Activated naive CD8-positive, alpha-beta T cell treated with anti-CD3 and anti-CD28 coated beads, Interleukin-2, amount 10 ng/mL, durations not matched to agents 7 days and 5 days (primary cell): Measurements from ENCODE around the gene GRM4. TPM values are rescaled to one million over a fixed set of nuclear protein-coding genes. Genes with fewer than 3 reads are reported as not detected.
"Not testable (repeated sequence)": the region's sequence is repeated elsewhere in the genome, so short reads cannot be mapped to it uniquely, and the experiment has no call there.

Experiments
- ATAC-seq: fragments of 150-1000 bp; cut with Tn5 transposase; one replicate; pipeline ENCODE4 v1.10.0; 2021; ENCODE audit warnings: low read depth, moderate library complexity
- POLR2A ChIA-PET: fragments of 350-600 bp; sonication (Branson Sonifier 250); formaldehyde crosslinking; loops from one replicate; lab custom pipeline; 2021; ENCODE audit warnings: antibody characterized with exemption; lab: Charles Lee
- DNase-seq: peaks from one replicate; pipeline ENCODE4 v3.0.0; 2021
- H3K27ac Mint-ChIP-seq: one replicate; pipeline ENCODE4 v1.8.0; 2022; ENCODE audit warnings: mild to moderate bottlenecking, mixed read lengths
- H3K27me3 Mint-ChIP-seq: one replicate; pipeline ENCODE4 v1.8.0; 2022; ENCODE audit warnings: mild to moderate bottlenecking, moderate library complexity, mixed read lengths
- H3K36me3 Mint-ChIP-seq: one replicate; pipeline ENCODE4 v1.8.0; 2021; ENCODE audit warnings: mild to moderate bottlenecking, mixed read lengths
- H3K4me1 Mint-ChIP-seq: one replicate; pipeline ENCODE4 v1.8.0; 2021; ENCODE audit warnings: mixed read lengths
- H3K4me3 Mint-ChIP-seq: one replicate; pipeline ENCODE4 v1.8.0; 2022; ENCODE audit warnings: mild to moderate bottlenecking, moderate library complexity, mixed read lengths
- H3K9me3 Mint-ChIP-seq: one replicate; pipeline ENCODE4 v1.8.0; 2021; ENCODE audit warnings: mixed read lengths
- total RNA-seq, 2 experiments: library from RNA; stranded (reverse); gene quantifications; one replicate each; pipeline ENCODE4 v1.2.3, GENCODE V29; 2021

GRM4 gene
- total RNA-seq, 2 experiments from 2014 or later, result 0.14 to 0.44 TPM

DNA sequence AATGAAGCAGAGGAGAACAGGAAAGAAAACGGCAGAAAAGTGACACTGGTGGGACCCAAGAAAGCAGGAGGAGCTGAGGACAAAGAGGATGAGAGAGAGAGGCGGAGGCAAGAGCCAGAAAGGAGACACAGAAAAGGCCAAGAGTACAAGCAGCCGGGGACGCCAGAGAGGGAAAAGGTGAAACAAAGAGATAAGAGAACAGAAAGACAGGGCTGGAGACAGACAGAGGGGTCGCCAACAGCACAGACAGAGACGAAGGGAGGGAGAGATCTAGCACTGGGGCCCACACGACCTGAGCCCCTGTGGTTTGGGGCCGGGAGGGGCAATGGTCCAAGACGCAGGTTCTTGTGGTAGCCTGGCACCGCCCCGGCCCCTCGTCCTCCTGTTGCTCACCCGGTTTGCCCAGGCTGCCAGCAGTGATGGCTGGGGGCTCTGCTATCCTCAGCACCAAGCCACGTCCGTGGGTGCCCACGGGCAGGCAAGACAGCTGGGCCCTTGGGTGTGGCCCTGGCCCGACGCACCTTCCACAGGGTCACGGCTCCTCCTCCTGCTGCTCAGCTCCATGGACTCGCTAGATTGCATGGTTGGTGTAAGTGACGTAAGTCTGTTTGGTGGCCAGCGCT, 123.5 kb downstream of the GRM4 start:
- POLR2A ChIA-PET, result no interaction called here

DNA sequence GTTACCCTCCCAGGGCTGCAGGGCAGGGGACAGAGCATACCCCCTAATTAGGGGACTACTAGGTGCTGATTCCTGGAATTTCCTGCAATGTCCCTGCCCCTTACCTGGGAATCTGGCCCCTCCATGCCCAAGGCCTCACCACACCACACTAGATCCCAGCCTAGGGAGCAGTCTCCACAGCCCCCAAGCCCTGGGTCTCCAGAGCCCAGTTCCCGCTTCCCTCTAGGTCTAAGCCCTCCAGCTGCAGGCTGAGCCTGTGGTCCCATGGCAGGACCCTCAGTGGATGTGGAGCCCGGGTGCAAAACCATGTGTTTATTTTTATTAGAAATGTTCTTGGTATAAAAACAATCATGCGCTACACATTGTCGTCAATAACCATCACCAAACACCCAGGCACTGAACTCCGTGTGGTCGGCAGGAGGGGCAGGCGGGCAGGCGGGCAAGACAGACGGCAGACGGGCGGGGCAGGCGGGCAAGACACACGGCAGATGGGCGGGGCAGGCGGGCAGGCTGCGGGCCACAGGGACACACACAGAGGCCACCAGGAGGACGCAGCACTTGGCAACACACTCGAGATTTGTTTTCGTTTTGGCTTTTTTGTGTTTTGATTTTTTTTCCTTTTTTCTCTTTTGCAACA, 124.2 kb downstream of the GRM4 start:
- POLR2A ChIA-PET, result no interaction called here
- DNase-seq (no peak), ATAC-seq (no peak)
- Mint-ChIP-seq H3K27ac (no peak overlapping the region), H3K4me3 (no peak overlapping the region), H3K27me3 (no peaks in the 10 kb centered on the region), H3K36me3 (no peaks in the 10 kb centered on the region), H3K4me1 (no peaks in the 10 kb centered on the region), H3K9me3 (no peaks in the 10 kb centered on the region)

More for the DNA sequence above, 123.5 kb downstream of the GRM4 start:
- Mint-ChIP-seq H3K9me3 (no peaks in the 10 kb centered on the region), H3K27me3 (no peaks in the 10 kb centered on the region), H3K4me3 (no peak overlapping the region), H3K27ac (no peak overlapping the region), H3K4me1 (no peaks in the 10 kb centered on the region), H3K36me3 (no peaks in the 10 kb centered on the region)
- DNase-seq (no peak), ATAC-seq (no peak)

DNA sequence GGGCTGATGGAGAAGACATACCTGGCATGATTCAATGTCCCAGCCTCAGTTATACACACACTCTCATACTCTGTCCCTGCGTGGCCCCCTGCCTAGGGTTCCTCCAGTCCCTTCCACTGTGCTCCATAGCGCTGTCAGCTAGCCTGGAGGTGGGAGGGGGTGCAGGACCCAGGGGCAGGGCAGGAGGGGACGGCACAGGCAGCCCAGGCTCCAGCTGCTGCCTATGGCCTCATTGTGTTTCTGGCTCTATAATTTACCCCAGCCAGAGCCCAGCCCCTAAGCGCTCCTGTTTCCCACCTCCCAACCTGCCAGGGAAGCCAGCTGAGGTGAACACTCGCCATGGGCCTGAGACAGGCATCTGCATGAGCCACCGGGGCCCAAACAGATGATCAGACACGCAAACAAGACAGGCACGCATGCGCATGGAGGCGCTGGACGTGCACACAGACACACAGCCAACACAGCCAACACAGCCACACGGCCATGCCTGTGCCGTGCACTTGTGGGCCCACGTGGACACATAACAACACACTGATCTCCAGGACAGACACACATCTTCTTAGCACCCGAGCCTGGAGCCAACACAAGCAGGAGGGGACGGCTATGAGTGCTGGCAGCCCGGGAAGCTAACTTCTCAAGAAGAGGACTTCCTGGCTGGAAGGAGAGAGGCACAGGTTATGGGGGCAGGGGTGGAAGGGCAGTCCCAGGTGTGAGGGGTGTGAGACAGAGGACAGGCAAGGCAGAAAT, 124.9 kb downstream of the GRM4 start:
- Mint-ChIP-seq H3K4me1 (no peaks in the 10 kb centered on the region), H3K27ac (no peak overlapping the region), H3K4me3 (no peak overlapping the region), H3K27me3 (no peaks in the 10 kb centered on the region), H3K36me3 (no peaks in the 10 kb centered on the region), H3K9me3 (no peaks in the 10 kb centered on the region)
- ATAC-seq, result no peak
- DNase-seq, result no peak
- POLR2A ChIA-PET, result no interaction called here

DNA sequence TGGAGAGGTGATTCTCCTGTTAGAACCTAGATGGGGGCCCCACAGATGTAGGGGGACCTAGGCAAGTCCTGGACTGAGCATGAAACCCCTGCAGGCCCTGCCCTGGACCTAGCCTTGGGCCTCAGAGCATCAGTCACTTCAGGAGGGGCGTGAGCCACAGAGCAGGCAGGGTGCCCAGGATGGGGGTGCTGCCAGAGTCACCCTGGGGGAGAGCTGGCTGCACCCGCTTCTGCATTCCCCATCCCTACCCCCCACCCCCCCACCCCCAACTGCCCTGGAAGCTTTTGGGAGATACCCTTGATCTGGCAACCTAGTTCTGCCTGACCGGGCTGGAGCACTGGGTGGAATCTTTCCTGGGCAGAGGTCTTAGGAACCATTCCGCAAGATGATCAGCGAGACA, 125.6 kb downstream of the GRM4 start:
- ATAC-seq (no peak), DNase-seq (no peak)
- H3K4me1 Mint-ChIP-seq, result no peaks in the 10 kb centered on the region
- no peaks in the 10 kb centered on the region for H3K36me3 Mint-ChIP-seq
- no peak overlapping the region for H3K27ac Mint-ChIP-seq
- H3K4me3 Mint-ChIP-seq, result no peak overlapping the region
- no peaks in the 10 kb centered on the region for H3K9me3 Mint-ChIP-seq
- POLR2A ChIA-PET, result no interaction called here
- no peaks in the 10 kb centered on the region for H3K27me3 Mint-ChIP-seq

DNA sequence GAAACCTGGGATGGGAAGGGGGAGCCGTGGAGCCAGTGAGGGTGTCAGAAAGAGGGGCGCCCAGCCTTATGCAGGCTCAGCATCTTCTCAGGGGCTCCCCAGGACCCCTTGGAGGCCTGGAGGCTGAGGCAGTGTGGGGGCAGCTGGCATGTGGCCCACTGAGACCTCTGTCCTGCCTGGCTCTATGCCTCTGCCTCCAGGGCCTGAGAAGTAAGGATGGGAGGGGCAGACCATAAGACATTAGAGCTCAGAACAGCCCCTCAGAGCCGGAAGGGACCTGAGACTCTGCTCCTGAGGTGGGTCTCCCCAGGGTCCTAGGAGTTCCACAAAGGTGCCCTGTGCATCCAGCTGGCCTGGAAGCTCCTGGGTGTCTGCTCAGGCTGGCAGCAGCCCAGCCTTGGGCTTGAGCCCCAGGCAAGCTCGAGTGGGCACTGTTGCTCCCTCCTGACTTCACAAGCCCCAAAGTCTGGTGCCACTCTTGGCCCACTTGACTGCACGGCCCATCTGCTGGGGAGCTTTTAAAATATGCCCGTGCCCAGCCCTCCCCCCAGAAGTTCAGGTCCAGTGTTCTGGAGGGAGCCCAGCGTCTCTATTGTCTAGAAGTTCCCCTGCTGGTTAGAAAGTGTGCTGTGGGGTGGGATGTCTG, 126.8 kb downstream of the GRM4 start:
- H3K27me3 Mint-ChIP-seq, result no peaks in the 10 kb centered on the region
- H3K4me3 Mint-ChIP-seq, result no peak overlapping the region
- no peaks in the 10 kb centered on the region for H3K9me3 Mint-ChIP-seq
- H3K4me1 Mint-ChIP-seq, result no peaks in the 10 kb centered on the region
- H3K27ac Mint-ChIP-seq, result no peak overlapping the region
- DNase-seq, result no peak
- no peaks in the 10 kb centered on the region for H3K36me3 Mint-ChIP-seq
- ATAC-seq, result no peak
- POLR2A ChIA-PET, result no interaction called here

DNA sequence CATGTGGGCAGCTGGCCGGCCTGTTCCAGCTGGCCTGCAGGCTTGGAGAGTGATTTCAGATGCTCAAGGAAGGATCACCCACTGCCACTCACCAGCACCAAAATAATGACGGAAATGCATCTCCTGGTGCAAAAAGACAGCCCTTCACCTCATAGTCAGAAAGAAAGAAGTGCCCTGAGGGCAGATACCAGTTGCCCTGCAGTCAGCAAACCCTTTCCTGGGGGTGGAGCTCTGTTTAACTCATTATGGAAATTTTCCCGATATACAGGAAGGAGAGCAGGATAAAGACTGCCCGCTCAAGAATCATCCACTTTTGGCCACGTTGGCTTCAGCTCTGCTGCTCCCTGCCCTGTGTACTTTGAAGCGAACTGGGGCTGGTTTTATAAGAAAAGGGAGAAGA, 127.9 kb downstream of the GRM4 start:
- no peaks in the 10 kb centered on the region for H3K27me3 Mint-ChIP-seq
- ATAC-seq (no peak), DNase-seq (no peak)
- H3K4me3 Mint-ChIP-seq, result no peak overlapping the region
- no peaks in the 10 kb centered on the region for H3K4me1 Mint-ChIP-seq
- H3K36me3 Mint-ChIP-seq, result no peaks in the 10 kb centered on the region
- no peaks in the 10 kb centered on the region for H3K9me3 Mint-ChIP-seq
- POLR2A ChIA-PET, result no interaction called here
- no peak overlapping the region for H3K27ac Mint-ChIP-seq

DNA sequence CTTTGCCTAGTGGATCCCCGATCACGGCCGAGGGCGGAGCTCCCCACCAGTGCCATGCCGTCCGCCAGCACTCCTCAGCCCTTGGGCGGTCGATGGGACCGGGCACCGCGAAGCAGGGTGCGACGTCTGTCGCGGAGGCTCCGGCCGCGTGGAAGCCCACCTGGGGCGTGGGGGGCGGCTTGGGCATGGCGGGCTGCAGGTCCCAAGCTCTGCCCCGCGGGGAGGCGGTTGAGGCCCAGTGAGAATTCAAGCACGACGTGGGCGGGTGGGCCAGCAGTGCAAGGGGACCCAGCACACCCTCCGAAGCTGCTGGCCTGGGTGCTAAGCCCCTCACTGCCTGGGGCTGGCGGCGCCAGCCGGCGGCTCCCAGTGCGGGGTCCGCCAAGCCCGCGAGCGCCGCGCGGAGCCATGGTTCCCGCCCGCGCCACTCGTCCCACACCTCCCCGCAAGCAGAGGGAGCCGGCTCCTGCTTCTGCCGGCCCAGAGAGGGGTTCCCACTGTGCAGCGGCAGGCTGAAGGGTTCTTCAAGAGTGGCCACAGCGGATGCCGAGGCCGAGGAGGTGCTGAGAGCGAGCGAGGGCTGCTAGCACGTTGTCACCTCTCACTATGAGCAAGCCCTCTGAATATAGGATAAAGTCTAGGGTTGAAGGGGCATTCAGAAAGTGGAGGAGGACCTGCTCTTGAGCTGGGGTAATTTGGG, 128.6 kb downstream of the GRM4 start:
- H3K9me3 Mint-ChIP-seq, result no peaks in the 10 kb centered on the region
- no peak overlapping the region for H3K4me3 Mint-ChIP-seq
- POLR2A ChIA-PET, result no interaction called here
- no peaks in the 10 kb centered on the region for H3K27me3 Mint-ChIP-seq
- no peak overlapping the region for H3K27ac Mint-ChIP-seq
- DNase-seq, result no peak
- no peaks in the 10 kb centered on the region for H3K4me1 Mint-ChIP-seq
- ATAC-seq, result no peak
- H3K36me3 Mint-ChIP-seq, result no peaks in the 10 kb centered on the region

DNA sequence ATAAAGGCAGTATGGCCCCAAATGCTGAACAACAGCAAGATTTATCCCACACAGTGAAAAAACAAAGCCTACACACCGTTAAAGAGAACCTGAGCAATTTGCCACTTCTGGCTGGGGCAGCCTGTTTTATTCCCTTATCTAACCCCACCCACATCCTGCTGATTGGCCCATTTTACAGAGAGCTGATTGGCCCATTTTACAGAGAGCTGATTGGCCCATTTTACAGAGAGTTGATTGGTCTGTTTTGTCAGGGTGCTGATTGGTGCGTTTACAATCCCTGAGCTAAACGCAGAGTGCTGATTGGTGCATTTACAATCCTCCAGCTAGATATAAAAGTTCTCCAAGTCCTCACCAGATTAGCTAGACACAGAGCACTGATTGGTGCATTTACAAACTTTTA, 129.3 kb downstream of the GRM4 start:
- H3K4me1 Mint-ChIP-seq, POLR2A ChIA-PET, H3K27me3 Mint-ChIP-seq, H3K27ac Mint-ChIP-seq, H3K9me3 Mint-ChIP-seq, ATAC-seq, H3K4me3 Mint-ChIP-seq, H3K36me3 Mint-ChIP-seq, DNase-seq: not testable (repeated sequence)

DNA sequence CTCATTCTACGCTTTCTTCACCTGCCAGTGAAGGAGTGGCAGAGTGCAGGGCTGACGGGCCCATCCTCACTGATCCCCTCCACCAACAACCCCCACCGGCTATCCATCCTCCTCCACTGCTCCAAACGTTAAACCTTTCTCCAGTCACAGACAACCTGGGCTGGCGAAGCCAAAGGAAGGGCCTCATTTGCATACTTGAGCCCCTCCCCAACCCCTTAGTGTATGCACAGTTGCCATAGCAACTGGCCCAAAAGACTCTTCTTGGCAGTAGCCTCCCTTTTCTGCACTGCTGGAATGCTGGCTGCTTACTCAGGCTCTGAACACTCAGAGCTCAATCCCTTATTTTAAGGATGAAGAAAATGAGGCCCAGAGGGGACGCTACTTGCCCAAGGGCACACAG, 130.3 kb downstream of the GRM4 start:
- no peaks in the 10 kb centered on the region for H3K36me3 Mint-ChIP-seq
- H3K27ac Mint-ChIP-seq, result no peak overlapping the region
- no peaks in the 10 kb centered on the region for H3K9me3 Mint-ChIP-seq
- ATAC-seq (no peak), DNase-seq (no peak)
- POLR2A ChIA-PET, result no interaction called here
- no peaks in the 10 kb centered on the region for H3K4me1 Mint-ChIP-seq
- H3K27me3 Mint-ChIP-seq, result peaks cover 2% of the 10 kb centered on the region
- H3K4me3 Mint-ChIP-seq, result no peak overlapping the region

DNA sequence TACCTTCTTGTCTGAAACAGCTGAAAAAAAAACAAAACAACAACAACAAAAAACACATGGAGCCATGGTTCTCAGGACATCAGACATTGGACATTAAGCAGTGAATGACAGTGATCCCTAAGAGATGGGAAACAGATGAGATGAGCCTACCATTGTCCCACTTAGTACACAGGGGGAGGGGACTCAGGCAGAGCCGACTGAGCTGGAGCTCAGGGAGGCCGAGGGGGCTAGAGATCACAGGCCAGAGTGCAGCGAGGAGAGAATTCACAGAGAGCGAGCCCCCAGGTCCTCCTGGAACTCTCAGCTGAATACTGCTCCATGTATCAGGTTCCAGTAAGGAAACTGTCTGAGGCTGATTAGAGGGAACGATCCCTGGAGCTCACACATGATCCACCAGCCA, 134.6 kb downstream of the GRM4 start:
- ATAC-seq (no peak), DNase-seq (no peak)
- H3K27ac Mint-ChIP-seq, result no peak overlapping the region
- H3K36me3 Mint-ChIP-seq, result no peaks in the 10 kb centered on the region
- H3K4me1 Mint-ChIP-seq, result no peaks in the 10 kb centered on the region
- H3K4me3 Mint-ChIP-seq, result no peak overlapping the region
- POLR2A ChIA-PET, result no interaction called here
- H3K27me3 Mint-ChIP-seq, result peaks cover 5% of the 10 kb centered on the region
- no peaks in the 10 kb centered on the region for H3K9me3 Mint-ChIP-seq

DNA sequence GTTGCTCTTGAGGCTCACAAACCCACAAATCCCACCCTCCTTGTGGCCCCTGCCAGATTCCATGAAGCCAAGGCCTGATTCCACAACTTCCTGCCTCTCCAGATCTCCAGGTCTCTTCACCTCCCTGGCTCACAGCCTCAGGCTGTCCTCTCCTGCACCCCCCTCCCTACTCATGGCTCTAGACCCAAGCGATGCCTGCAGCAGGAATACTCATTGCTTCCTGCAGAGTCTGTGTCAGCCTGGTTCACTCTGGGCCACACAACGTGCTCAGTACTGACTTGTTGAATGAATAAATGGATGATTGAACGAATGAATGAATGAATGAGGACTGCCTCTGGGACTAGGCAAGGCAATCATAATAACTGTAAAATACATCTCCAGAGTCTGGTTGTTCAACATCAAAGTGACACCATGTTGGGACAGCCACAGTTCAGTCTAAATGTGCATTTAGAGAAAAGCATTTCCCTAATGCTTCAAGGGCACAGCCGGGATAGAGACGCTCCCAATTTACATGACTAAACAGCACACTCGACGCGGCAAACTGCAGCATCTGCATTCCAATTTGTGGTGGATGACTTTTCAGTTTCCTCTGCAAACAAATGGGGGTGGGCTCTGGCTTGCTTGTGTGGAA, 139.9 kb downstream of the GRM4 start:
- POLR2A ChIA-PET, result no interaction called here
- Mint-ChIP-seq H3K27me3 (peaks cover 5% of the 10 kb centered on the region), H3K27ac (peak overlapping the region; percentile 31), H3K4me3 (no peak overlapping the region), H3K36me3 (no peaks in the 10 kb centered on the region), H3K9me3 (no peaks in the 10 kb centered on the region), H3K4me1 (no peaks in the 10 kb centered on the region)
- ATAC-seq, result no peak
- no peak for DNase-seq

DNA sequence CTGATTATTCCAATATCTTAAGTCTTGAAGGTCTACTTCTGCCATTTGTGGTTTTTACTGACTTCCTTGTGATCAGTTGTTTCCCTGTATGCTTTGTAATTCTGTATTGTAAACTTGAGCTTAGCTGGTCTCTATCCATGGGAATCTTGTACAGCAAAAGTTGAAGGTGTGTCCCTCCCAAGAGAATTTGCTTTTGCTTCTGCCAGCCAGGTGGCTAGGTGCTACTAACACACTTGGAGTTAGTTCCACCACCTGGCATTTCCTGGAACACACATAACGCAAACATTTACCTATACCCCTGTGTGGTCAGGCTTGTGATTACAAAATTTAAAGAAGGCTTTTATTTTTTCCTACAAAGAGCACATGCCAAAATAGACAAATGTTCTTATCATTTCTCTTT, 141.2 kb downstream of the GRM4 start:
- no peaks in the 10 kb centered on the region for H3K9me3 Mint-ChIP-seq
- no peaks in the 10 kb centered on the region for H3K4me1 Mint-ChIP-seq
- ATAC-seq (no peak), DNase-seq (no peak)
- H3K36me3 Mint-ChIP-seq, result no peaks in the 10 kb centered on the region
- H3K27ac Mint-ChIP-seq, result no peak overlapping the region
- H3K27me3 Mint-ChIP-seq, result no peaks in the 10 kb centered on the region
- POLR2A ChIA-PET, result no interaction called here
- no peak overlapping the region for H3K4me3 Mint-ChIP-seq

DNA sequence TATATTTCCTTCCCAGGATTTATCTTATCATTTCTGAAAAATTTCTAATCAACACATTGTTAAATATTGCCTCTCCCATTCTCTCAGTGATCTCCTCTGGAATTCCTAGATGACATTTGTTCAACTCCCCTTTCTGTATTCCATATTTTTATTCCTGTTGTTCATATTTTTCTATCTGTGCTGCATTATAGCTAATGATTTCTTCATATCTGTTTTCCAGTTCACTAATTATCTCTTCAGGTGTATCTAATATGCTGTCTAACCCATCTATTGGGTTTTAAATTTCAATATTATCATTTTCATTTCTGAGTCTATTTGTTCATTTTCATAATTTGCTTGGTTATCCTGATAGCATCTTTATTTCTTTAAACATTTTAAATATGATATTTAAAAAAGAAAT, 141.9 kb downstream of the GRM4 start:
- ATAC-seq (no peak), DNase-seq (no peak)
- no peaks in the 10 kb centered on the region for H3K36me3 Mint-ChIP-seq
- no peak overlapping the region for H3K27ac Mint-ChIP-seq
- H3K4me1 Mint-ChIP-seq, result no peaks in the 10 kb centered on the region
- H3K9me3 Mint-ChIP-seq, result no peaks in the 10 kb centered on the region
- POLR2A ChIA-PET, result no interaction called here
- H3K4me3 Mint-ChIP-seq, result no peak overlapping the region
- no peaks in the 10 kb centered on the region for H3K27me3 Mint-ChIP-seq
